ENCODE measurements around the gene ADGRV1. TPM values are rescaled to one million over a fixed set of nuclear protein-coding genes. Genes with fewer than 3 reads are reported as not detected.

The ADGRV1 gene
- total and polyA plus RNA-seq, 9 of the 15 experiments (the other 6 are each of a cell fraction or from before 2014, with no cell fraction given): 21.7 to 156 (median 58.2) TPM

DNA sequence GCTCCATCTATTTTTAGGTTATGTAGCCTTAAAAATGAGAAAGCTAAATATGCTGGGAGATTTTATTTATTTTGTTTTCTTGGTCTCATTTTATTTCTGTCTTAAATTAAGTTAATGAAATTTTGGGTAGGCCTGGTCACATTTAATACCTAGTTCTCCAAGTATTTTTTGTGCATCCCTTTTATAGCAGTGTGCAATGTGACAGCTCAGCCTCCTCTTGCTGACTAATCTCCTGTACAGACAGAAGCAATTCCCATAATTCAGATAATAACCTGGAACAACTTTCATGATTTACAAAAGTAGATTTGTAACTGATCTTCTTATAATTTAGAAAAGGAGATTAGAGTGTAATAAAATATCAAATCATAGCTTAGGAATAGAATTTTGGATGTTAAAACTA lies 403.9 kb downstream of the ADGRV1 start (continued):
- TF ChIP-seq, protein P1, sequence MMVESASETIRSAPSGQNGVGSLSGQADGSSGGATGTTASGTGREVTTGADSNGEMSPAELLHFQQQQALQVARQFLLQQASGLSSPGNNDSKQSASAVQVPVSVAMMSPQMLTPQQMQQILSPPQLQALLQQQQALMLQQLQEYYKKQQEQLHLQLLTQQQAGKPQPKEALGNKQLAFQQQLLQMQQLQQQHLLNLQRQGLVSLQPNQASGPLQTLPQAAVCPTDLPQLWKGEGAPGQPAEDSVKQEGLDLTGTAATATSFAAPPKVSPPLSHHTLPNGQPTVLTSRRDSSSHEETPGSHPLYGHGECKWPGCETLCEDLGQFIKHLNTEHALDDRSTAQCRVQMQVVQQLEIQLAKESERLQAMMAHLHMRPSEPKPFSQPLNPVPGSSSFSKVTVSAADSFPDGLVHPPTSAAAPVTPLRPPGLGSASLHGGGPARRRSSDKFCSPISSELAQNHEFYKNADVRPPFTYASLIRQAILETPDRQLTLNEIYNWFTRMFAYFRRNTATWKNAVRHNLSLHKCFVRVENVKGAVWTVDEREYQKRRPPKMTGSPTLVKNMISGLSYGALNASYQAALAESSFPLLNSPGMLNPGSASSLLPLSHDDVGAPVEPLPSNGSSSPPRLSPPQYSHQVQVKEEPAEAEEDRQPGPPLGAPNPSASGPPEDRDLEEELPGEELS (CRISPR knock-in tag; IDR thresholded peaks at IDR 0.05; ENCODE audit: borderline replicate concordance): no peak
- no peak for TF ChIP-seq CSDE1 (IDR thresholded peaks at IDR 0.05)

DNA sequence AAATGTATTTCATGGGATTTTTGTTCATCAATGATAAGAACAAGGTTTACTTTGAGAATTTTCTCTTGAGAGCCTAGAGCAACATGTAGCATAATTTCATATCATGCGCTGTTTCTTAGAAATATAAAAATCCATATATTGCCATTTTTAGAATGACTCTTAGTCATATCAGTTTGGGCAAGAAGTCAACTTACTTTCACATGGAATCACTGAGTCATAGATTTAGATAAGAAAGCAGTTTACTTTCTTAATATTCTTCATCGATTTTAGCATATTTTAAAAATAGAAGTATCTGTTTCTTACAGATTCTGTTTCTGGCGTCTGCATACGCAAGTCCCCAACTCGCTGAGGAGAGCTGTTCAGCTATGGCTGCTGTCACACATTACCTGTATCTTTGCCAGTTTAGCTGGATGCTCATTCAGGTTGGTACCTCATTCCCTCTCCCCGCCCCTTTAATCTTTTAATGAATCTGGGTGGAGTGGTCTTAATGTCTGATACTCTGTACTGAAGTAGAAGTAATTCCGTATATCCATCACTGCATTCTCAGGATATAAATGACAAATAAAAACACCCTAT lies 406.6 kb downstream of the ADGRV1 start:
- Histone ChIP-seq H4K20me1 (replicated peaks; ENCODE audit: control insufficient read depth, insufficient read depth, low read length) (no peaks in the 10 kb centered on the region), H3K27ac (ENCODE audit: extremely low read depth, low read depth, low read length) (no peak overlapping the region), H3K9me3 (replicated peaks; ENCODE audit: control insufficient read depth, insufficient read depth, low read depth, low read length) (no peaks in the 10 kb centered on the region), H3K4me1 (replicated peaks in 1 of 2; ENCODE audit: control insufficient read depth in 2 of 2, insufficient read depth in 2 of 2, low read length in 2 of 2) (no peaks in the 10 kb centered on the region), H3K36me3 (ENCODE audit: control insufficient read depth, insufficient read depth, low read length) (peaks cover 22% of the 10 kb centered on the region), H3K27me3 (ENCODE audit: control insufficient read depth in 2 of 2, insufficient read depth in 2 of 2, low read length in 2 of 2) (no peaks in the 10 kb centered on the region), H3K79me2 (ENCODE audit: control insufficient read depth, insufficient read depth, low read length) (no peaks in the 10 kb centered on the region), H2AFZ (ENCODE audit: low read depth, low read length) (no peak overlapping the region), H3K9ac (ENCODE audit: insufficient read depth in 1 of 2, low read depth in 2 of 2, low read length in 2 of 2) (no peak overlapping the region), H3K9me1 (ENCODE audit: control insufficient read depth, insufficient read depth, low read length) (no peaks in the 10 kb centered on the region), H3K4me3 (no peak overlapping the region), H3K4me2 (ENCODE audit: insufficient read depth, low read length) (no peak overlapping the region)
- FAIRE-seq: no peak
- 83% methylated on average over 7 of the region's 7 CpGs for WGBS (ENCODE audit: insufficient coverage, low coverage, missing lambda C conversion rate)
- intact Hi-C loops (cut with micrococcal nuclease) (no loop called here), in situ Hi-C loops (cut with MboI) (no loop called here)
- BruUV-seq (replicated peaks): no TSS peak
- POLR2A ChIA-PET: no interaction called here
- DNase-seq (ENCODE audit: extremely low read depth in 1 of 4, low spot score in 3 of 4): no peak
- CTCF ChIA-PET (ENCODE audit: low intra/inter-chr PET ratio): no interaction called here
- TF ChIP-seq IFI16 (CRISPR knock-in tag; IDR thresholded peaks at IDR 0.05): no peak
- TF ChIP-seq FOSL1 (tag; conservative IDR thresholded peaks at IDR 0.05): peak; percentile 76
- TF ChIP-seq JUND (IDR thresholded peaks at IDR 0.05; ENCODE audit: borderline replicate concordance, low read depth, low read length): peak; percentile 36; the same call in 1 of the 2 replicates
- no peak for TF ChIP-seq JUND (tag; IDR thresholded peaks at IDR 0.05; ENCODE audit: borderline replicate concordance, low read depth, low read length)
- ATAC-seq: no peak

All from K562 (cell line).